Measurements from ENCODE around the gene MFAP4. TPM values are rescaled to one million over a fixed set of nuclear protein-coding genes. Genes with fewer than 3 reads are reported as not detected.
A peak's percentile ranks its signal among the peaks of the same experiment; 100 is the strongest.

Gene MFAP4
- total and polyA plus RNA-seq, 7 donors = 5.8 to 44.5 (median 8.9) TPM

- peak; percentile 66 for TF ChIP-seq CTCF (IDR thresholded peaks at IDR 0.05)
- H3K27me3 ChIP-seq (ENCODE audit: insufficient read depth in 3 of 3, low read length in 2 of 3) = no peaks in the 10 kb centered on the region
- peak; percentile 80 to 86 (median 84) for ATAC-seq
- H3K36me3 ChIP-seq (ENCODE audit: insufficient read depth in 1 of 2, low read depth in 1 of 2) = peaks cover 0 to 17% of the 10 kb centered on the region in 2 donors
- no peaks in the 10 kb centered on the region for H3K9me3 ChIP-seq
- H3K4me3 ChIP-seq = no peak overlapping the region
- intact Hi-C loops (cut with DNase I) = no loop called here
- DNase-seq = peak; percentile 66 to 81
- WGBS, 3 donors = 57 to 69% (median 64%) methylated on average over 7 of the region's 7 CpGs
- no peak overlapping the region for H3K27ac ChIP-seq
- peaks cover 3% of the 10 kb centered on the region for H3K4me1 ChIP-seq
Measured at GRCh38 chr17:19338031-19338990, 48.7 kb downstream of the MFAP4 start.

GRCh38 chr17:19337712-19338023 lies 49.3 kb downstream of the MFAP4 start:
- H3K36me3 ChIP-seq (ENCODE audit: insufficient read depth in 1 of 2, low read depth in 1 of 2) = peaks cover 0 to 19% of the 10 kb centered on the region in 2 donors
- WGBS, 3 donors = 28 to 76% (median 43%) methylated on average over 1 to 2 of the region's 2 CpGs
- no peaks in the 10 kb centered on the region for H3K9me3 ChIP-seq
- H3K4me3 ChIP-seq = no peak overlapping the region
- no peak for DNase-seq
- no peak for TF ChIP-seq CTCF (IDR thresholded peaks at IDR 0.05)
- peak in 1 of 4 donors; percentile 2 for ATAC-seq
- peaks cover 3% of the 10 kb centered on the region for H3K4me1 ChIP-seq
- no peaks in the 10 kb centered on the region for H3K27me3 ChIP-seq (ENCODE audit: insufficient read depth in 3 of 3, low read length in 2 of 3)
- H3K27ac ChIP-seq = no peak overlapping the region
- intact Hi-C loops (cut with DNase I) = no loop called here

GRCh38 chr17:19336938-19337711 lies 49.9 kb downstream of the MFAP4 start:
- TF ChIP-seq CTCF (IDR thresholded peaks at IDR 0.05) = peak; percentile 47
- DNase-seq (no peak), ATAC-seq (peak in 3 of 4 donors; percentile 17 to 51 (median 25))

GRCh38 chr17:19335951-19336631 lies 50.9 kb downstream of the MFAP4 start:
- ATAC-seq = no peak

More at GRCh38 chr17:19336938-19337711, 49.9 kb downstream of the MFAP4 start:
- Histone ChIP-seq H3K27me3 (ENCODE audit: insufficient read depth in 3 of 3, low read length in 2 of 3) (no peaks in the 10 kb centered on the region), H3K36me3 (ENCODE audit: insufficient read depth in 1 of 2, low read depth in 1 of 2) (peaks cover 0 to 19% of the 10 kb centered on the region in 2 donors), H3K9me3 (no peaks in the 10 kb centered on the region), H3K4me3 (no peak overlapping the region), H3K4me1 (peaks cover 3% of the 10 kb centered on the region), H3K27ac (no peak overlapping the region)
- intact Hi-C loops (cut with DNase I) = no loop called here
- WGBS, 3 donors = 71 to 75% (median 73%) methylated on average over 21 of the region's 21 CpGs

More at GRCh38 chr17:19335951-19336631, 50.9 kb downstream of the MFAP4 start:
- Histone ChIP-seq H3K4me1 (peaks cover 3% of the 10 kb centered on the region), H3K4me3 (no peak overlapping the region), H3K27ac (no peak overlapping the region), H3K27me3 (ENCODE audit: insufficient read depth in 3 of 3, low read length in 2 of 3) (no peaks in the 10 kb centered on the region), H3K36me3 (ENCODE audit: insufficient read depth in 1 of 2, low read depth in 1 of 2) (peaks cover 0 to 26% of the 10 kb centered on the region in 2 donors), H3K9me3 (no peaks in the 10 kb centered on the region)
- WGBS, 3 donors = 62 to 75% (median 67%) methylated on average over 18 of the region's 18 CpGs
- no peak for TF ChIP-seq CTCF (IDR thresholded peaks at IDR 0.05)
- intact Hi-C loops (cut with DNase I) = no loop called here
- no peak for DNase-seq

Data from psoas muscle (tissue), 8 donors.